GM23338 (cell line): Measurements from ENCODE around the gene MTURN. TPM values are rescaled to one million over a fixed set of nuclear protein-coding genes. Genes with fewer than 3 reads are reported as not detected.

Experiments
- ATAC-seq: fragments of 200-7000 bp; cut with Tn5 transposase; 3 replicates; pipeline ENCODE4 v1.9.1; 2020
- DNase-seq: peaks from one replicate; pipeline ENCODE4 v3.0.0-alpha.2; 2015; ENCODE audit warnings: low spot score
- H2AFZ ChIP-seq: fragments of 200-600 bp; sonication (generic); 2 replicates; pipeline ENCODE4 v1.8.0; 2016; ENCODE audit warnings: antibody characterized with exemption, mild to moderate bottlenecking, moderate library complexity
- H3F3A ChIP-seq: fragments of 200-600 bp; sonication (generic); replicated peaks from 2 replicates; pipeline ENCODE4 v1.8.0; 2017; ENCODE audit warnings: antibody characterized with exemption, mixed run types, low read depth
- H3K27ac ChIP-seq: fragments of 200-600 bp; sonication (generic); 2 replicates; pipeline ENCODE4 v1.6.1; 2016; ENCODE audit warnings: low read depth
- H3K27me3 ChIP-seq: fragments of 200-600 bp; sonication (generic); 2 replicates; pipeline ENCODE4 v1.8.0; 2016; ENCODE audit warnings: mild to moderate bottlenecking, mixed run types, moderate library complexity; ENCODE audit not compliant: insufficient read depth
- H3K36me3 ChIP-seq: fragments of 200-600 bp; sonication (generic); 2 replicates; pipeline ENCODE4 v1.8.0; 2016; ENCODE audit warnings: mild to moderate bottlenecking; ENCODE audit not compliant: insufficient read depth
- H3K4me1 ChIP-seq: fragments of 200-600 bp; sonication (generic); 2 replicates; pipeline ENCODE4 v1.8.0; 2016; ENCODE audit warnings: mild to moderate bottlenecking, moderate library complexity; ENCODE audit not compliant: insufficient read depth
- H3K4me2 ChIP-seq: fragments of 200-600 bp; sonication (generic); 2 replicates; pipeline ENCODE4 v1.7.1; 2017; ENCODE audit warnings: mixed run types
- H3K4me3 ChIP-seq: fragments of 200-600 bp; sonication (generic); 2 replicates; pipeline ENCODE4 v1.6.1; 2016; ENCODE audit warnings: mixed run types
- H3K79me2 ChIP-seq: fragments of 200-600 bp; sonication (generic); replicated peaks from 2 replicates; pipeline ENCODE4 v1.8.0; 2017; ENCODE audit warnings: mild to moderate bottlenecking; ENCODE audit not compliant: insufficient read depth
- H3K9me2 ChIP-seq: fragments of 200-600 bp; sonication (generic); 2 replicates; pipeline ENCODE4 v1.8.0; 2017; ENCODE audit not compliant: insufficient read depth
- H4K20me1 ChIP-seq: fragments of 200-600 bp; sonication (generic); replicated peaks from 2 replicates; pipeline ENCODE4 v1.8.0; 2017; ENCODE audit warnings: mild to moderate bottlenecking; ENCODE audit not compliant: insufficient read depth
- H3K27ac Mint-ChIP-seq: 2 replicates; pipeline ENCODE4 v1.8.0; 2020; ENCODE audit warnings: inconsistent platforms, mild to moderate bottlenecking, moderate library complexity, mixed read lengths
- H3K27me3 Mint-ChIP-seq: 3 replicates; pipeline ENCODE4 v1.8.0; 2022; ENCODE audit warnings: low read depth, mild to moderate bottlenecking, moderate library complexity, mixed read lengths, inconsistent platforms; ENCODE audit not compliant: insufficient read depth, poor library complexity
- H3K36me3 Mint-ChIP-seq: 3 replicates; pipeline ENCODE4 v1.8.0; 2021; ENCODE audit warnings: low read depth, mild to moderate bottlenecking, inconsistent platforms, moderate library complexity, mixed read lengths
- H3K4me1 Mint-ChIP-seq: 3 replicates; pipeline ENCODE4 v1.8.0; 2020; ENCODE audit warnings: mild to moderate bottlenecking, inconsistent platforms, mixed read lengths
- H3K4me3 Mint-ChIP-seq: 3 replicates; pipeline ENCODE4 v1.8.0; 2021; ENCODE audit warnings: moderate library complexity, mild to moderate bottlenecking, inconsistent platforms, mixed read lengths
- H3K9me3 Mint-ChIP-seq: 3 replicates; pipeline ENCODE4 v1.8.0; 2020; ENCODE audit warnings: moderate library complexity, mild to moderate bottlenecking, inconsistent platforms, mixed read lengths
- CREB1 ChIP-seq: fragments of 250-450 bp; sonication (Bioruptor Pico); IDR thresholded peaks from 2 replicates; pipeline ENCODE4 v1.5.0; 2020; ENCODE audit warnings: low read depth, mild to moderate bottlenecking, moderate library complexity
- CTCF ChIP-seq, 2 experiments: fragments of 200-600 bp in 1 of 2; sonication (generic) in 1 of 2; conservative IDR thresholded peaks; 2 replicates each; pipeline versions ENCODE4 v1.5.1 to v1.6.1; 2016 to 2017; ENCODE audit warnings: antibody characterized with exemption in 2 of 2, low read depth in 2 of 2, mild to moderate bottlenecking in 2 of 2, moderate library complexity in 1 of 2
- ETS1 ChIP-seq: IDR thresholded peaks from 2 replicates; pipeline ENCODE4 v1.6.1; 2016; ENCODE audit warnings: antibody characterized with exemption
- EZH2 ChIP-seq: fragments of 200-600 bp; sonication (generic); IDR thresholded peaks from one replicate; pipeline ENCODE4 v1.8.0; 2017; ENCODE audit warnings: antibody characterized with exemption, mild to moderate bottlenecking, low read depth; ENCODE audit not compliant: unreplicated experiment
- EZH2phosphoT487 ChIP-seq: fragments of 200-600 bp; sonication (generic); IDR thresholded peaks from one replicate; pipeline ENCODE4 v1.8.1; 2018; ENCODE audit warnings: antibody characterized with exemption; ENCODE audit not compliant: unreplicated experiment
- JUNB ChIP-seq: IDR thresholded peaks from one replicate; pipeline ENCODE4 v1.6.1; 2016; ENCODE audit warnings: antibody characterized with exemption; ENCODE audit not compliant: unreplicated experiment
- NANOG ChIP-seq: IDR thresholded peaks from 2 replicates; pipeline ENCODE4 v1.6.1; 2016; ENCODE audit warnings: antibody characterized with exemption, borderline replicate concordance
- POLR2AphosphoS5 ChIP-seq: IDR thresholded peaks from 2 replicates; pipeline ENCODE4 v1.6.1; 2016; ENCODE audit warnings: antibody characterized with exemption, low read depth
- STAT1 ChIP-seq: IDR thresholded peaks from one replicate; pipeline ENCODE4 v1.6.1; 2016; ENCODE audit warnings: antibody characterized with exemption; ENCODE audit not compliant: unreplicated experiment
- ZNF114 ChIP-seq: fragments of 250-450 bp; sonication (Bioruptor Pico); IDR thresholded peaks from 2 replicates; pipeline ENCODE4 v1.5.0; 2020; ENCODE audit warnings: mild to moderate bottlenecking, moderate library complexity
- ZNF331 ChIP-seq: fragments of 250-450 bp; sonication (Bioruptor Pico); IDR thresholded peaks from 2 replicates; pipeline ENCODE4 v1.5.0; 2020; ENCODE audit warnings: low read depth, mild to moderate bottlenecking, moderate library complexity
- polyA plus RNA-seq: library from polyadenylated mRNA; unstranded; fragments of >200 nt; fragmentation: Nextera tagmentation; extraction: Ambion mirVana; gene quantifications from 2 replicates; pipeline ENCODE4 v1.2.1, GENCODE V29; 2016
- total RNA-seq: library from RNA; depleted of rRNA; stranded (reverse); fragments of >200 nt; shearing (Covaris generic); gene quantifications from 2 replicates; pipeline ENCODE4 v1.2.3, GENCODE V29; 2014
- TF ChIP-seq, protein P1 (sequence below): fragments of 250-450 bp; sonication (Bioruptor Pico); IDR thresholded peaks from 2 replicates; pipeline ENCODE4 v1.5.0; 2020; ENCODE audit warnings: mild to moderate bottlenecking, moderate library complexity
- TF ChIP-seq, protein P2 (sequence below): IDR thresholded peaks from one replicate; pipeline ENCODE4 v1.6.1; 2018; ENCODE audit warnings: antibody characterized with exemption; ENCODE audit not compliant: unreplicated experiment

The MTURN gene
- total and polyA plus RNA-seq, 2 experiments from 2014 or later = 3.1 to 8.7 TPM

DNA sequence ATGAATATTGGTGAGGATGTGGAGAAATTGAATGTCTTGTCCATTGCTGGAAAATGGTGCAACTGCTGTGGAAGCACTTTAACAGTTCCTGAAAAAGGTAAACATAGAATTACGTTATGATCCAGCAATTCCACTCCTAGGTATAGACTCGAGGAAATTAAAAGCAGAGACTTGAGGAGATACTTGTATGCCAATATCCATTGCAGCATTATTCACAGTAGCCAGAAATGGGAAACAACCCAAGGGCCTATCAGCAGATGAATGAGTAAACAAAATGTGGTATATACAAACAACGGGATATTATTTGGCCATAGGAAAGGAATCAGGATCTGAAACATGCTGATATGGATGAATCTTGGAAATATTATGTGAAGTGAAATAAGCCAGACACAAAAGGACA, 32.5 kb upstream of the MTURN start:
- H3K4me1 Mint-ChIP-seq = no peaks in the 10 kb centered on the region
- H3K36me3 ChIP-seq = peaks cover 10% of the 10 kb centered on the region
- TF ChIP-seq JUNB = no peak
- TF ChIP-seq EZH2 = no peak
- no peak for TF ChIP-seq ETS1
- TF ChIP-seq ZNF114 (CRISPR knock-in tag) = no peak
- no peak for TF ChIP-seq CTCF (conservative IDR thresholded peaks at IDR 0.05; ENCODE audit: low read depth in 2 of 2)
- no peak for TF ChIP-seq ZNF331 (CRISPR knock-in tag)
- TF ChIP-seq NANOG = no peak
- no peak for TF ChIP-seq POLR2AphosphoS5
- TF ChIP-seq, protein P1, sequence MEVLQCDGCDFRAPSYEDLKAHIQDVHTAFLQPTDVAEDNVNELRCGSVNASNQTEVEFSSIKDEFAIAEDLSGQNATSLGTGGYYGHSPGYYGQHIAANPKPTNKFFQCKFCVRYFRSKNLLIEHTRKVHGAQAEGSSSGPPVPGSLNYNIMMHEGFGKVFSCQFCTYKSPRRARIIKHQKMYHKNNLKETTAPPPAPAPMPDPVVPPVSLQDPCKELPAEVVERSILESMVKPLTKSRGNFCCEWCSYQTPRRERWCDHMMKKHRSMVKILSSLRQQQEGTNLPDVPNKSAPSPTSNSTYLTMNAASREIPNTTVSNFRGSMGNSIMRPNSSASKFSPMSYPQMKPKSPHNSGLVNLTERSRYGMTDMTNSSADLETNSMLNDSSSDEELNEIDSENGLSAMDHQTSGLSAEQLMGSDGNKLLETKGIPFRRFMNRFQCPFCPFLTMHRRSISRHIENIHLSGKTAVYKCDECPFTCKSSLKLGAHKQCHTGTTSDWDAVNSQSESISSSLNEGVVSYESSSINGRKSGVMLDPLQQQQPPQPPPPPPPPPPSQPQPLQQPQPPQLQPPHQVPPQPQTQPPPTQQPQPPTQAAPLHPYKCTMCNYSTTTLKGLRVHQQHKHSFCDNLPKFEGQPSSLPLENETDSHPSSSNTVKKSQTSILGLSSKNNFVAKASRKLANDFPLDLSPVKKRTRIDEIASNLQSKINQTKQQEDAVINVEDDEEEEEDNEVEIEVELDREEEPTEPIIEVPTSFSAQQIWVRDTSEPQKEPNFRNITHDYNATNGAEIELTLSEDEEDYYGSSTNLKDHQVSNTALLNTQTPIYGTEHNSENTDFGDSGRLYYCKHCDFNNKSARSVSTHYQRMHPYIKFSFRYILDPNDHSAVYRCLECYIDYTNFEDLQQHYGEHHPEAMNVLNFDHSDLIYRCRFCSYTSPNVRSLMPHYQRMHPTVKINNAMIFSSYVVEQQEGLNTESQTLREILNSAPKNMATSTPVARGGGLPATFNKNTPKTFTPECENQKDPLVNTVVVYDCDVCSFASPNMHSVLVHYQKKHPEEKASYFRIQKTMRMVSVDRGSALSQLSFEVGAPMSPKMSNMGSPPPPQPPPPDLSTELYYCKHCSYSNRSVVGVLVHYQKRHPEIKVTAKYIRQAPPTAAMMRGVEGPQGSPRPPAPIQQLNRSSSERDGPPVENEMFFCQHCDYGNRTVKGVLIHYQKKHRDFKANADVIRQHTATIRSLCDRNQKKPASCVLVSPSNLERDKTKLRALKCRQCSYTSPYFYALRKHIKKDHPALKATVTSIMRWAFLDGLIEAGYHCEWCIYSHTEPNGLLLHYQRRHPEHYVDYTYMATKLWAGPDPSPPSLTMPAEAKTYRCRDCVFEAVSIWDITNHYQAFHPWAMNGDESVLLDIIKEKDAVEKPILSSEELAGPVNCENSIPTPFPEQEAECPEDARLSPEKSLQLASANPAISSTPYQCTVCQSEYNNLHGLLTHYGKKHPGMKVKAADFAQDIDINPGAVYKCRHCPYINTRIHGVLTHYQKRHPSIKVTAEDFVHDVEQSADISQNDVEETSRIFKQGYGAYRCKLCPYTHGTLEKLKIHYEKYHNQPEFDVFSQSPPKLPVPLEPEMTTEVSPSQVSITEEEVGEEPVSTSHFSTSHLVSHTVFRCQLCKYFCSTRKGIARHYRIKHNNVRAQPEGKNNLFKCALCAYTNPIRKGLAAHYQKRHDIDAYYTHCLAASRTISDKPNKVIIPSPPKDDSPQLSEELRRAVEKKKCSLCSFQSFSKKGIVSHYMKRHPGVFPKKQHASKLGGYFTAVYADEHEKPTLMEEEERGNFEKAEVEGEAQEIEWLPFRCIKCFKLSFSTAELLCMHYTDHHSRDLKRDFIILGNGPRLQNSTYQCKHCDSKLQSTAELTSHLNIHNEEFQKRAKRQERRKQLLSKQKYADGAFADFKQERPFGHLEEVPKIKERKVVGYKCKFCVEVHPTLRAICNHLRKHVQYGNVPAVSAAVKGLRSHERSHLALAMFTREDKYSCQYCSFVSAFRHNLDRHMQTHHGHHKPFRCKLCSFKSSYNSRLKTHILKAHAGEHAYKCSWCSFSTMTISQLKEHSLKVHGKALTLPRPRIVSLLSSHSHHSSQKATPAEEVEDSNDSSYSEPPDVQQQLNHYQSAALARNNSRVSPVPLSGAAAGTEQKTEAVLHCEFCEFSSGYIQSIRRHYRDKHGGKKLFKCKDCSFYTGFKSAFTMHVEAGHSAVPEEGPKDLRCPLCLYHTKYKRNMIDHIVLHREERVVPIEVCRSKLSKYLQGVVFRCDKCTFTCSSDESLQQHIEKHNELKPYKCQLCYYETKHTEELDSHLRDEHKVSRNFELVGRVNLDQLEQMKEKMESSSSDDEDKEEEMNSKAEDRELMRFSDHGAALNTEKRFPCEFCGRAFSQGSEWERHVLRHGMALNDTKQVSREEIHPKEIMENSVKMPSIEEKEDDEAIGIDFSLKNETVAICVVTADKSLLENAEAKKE (CRISPR knock-in tag) = no peak
- TF ChIP-seq, protein P2, sequence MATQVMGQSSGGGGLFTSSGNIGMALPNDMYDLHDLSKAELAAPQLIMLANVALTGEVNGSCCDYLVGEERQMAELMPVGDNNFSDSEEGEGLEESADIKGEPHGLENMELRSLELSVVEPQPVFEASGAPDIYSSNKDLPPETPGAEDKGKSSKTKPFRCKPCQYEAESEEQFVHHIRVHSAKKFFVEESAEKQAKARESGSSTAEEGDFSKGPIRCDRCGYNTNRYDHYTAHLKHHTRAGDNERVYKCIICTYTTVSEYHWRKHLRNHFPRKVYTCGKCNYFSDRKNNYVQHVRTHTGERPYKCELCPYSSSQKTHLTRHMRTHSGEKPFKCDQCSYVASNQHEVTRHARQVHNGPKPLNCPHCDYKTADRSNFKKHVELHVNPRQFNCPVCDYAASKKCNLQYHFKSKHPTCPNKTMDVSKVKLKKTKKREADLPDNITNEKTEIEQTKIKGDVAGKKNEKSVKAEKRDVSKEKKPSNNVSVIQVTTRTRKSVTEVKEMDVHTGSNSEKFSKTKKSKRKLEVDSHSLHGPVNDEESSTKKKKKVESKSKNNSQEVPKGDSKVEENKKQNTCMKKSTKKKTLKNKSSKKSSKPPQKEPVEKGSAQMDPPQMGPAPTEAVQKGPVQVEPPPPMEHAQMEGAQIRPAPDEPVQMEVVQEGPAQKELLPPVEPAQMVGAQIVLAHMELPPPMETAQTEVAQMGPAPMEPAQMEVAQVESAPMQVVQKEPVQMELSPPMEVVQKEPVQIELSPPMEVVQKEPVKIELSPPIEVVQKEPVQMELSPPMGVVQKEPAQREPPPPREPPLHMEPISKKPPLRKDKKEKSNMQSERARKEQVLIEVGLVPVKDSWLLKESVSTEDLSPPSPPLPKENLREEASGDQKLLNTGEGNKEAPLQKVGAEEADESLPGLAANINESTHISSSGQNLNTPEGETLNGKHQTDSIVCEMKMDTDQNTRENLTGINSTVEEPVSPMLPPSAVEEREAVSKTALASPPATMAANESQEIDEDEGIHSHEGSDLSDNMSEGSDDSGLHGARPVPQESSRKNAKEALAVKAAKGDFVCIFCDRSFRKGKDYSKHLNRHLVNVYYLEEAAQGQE = no peak
- TF ChIP-seq STAT1 = no peak
- TF ChIP-seq EZH2phosphoT487 = no peak
- TF ChIP-seq CREB1 = no peak
- no peak overlapping the region for H3K27ac ChIP-seq
- no peaks in the 10 kb centered on the region for H3K9me2 ChIP-seq
- no peak overlapping the region for H3K4me2 ChIP-seq
- H3K9me3 Mint-ChIP-seq = peaks cover 30% of the 10 kb centered on the region
- H2AFZ ChIP-seq = no peak overlapping the region
- ATAC-seq = no peak
- no peaks in the 10 kb centered on the region for H3K4me1 ChIP-seq
- H3K4me3 Mint-ChIP-seq = no peak overlapping the region
- DNase-seq = no peak
- H3K27me3 ChIP-seq = no peaks in the 10 kb centered on the region
- H3K79me2 ChIP-seq = no peaks in the 10 kb centered on the region
- H3K27ac Mint-ChIP-seq = no peak overlapping the region
- no peak overlapping the region for H3K4me3 ChIP-seq
- H4K20me1 ChIP-seq = no peaks in the 10 kb centered on the region
- no peaks in the 10 kb centered on the region for H3F3A ChIP-seq
- H3K36me3 Mint-ChIP-seq = peaks cover 35% of the 10 kb centered on the region
- peaks cover 2% of the 10 kb centered on the region for H3K27me3 Mint-ChIP-seq
